B cell (primary cell): ENCODE data around the gene SMARCC2. TPM values are rescaled to one million over a fixed set of nuclear protein-coding genes. Genes with fewer than 3 reads are reported as not detected.

Source experiments
- ATAC-seq: fragments of 200-7000 bp; cut with Tn5 transposase; one replicate; pipeline ENCODE4 v1.10.0; 2021; ENCODE audit warnings: low read depth, mild to moderate bottlenecking, moderate number of reproducible peaks, moderate library complexity
- CTCF ChIA-PET: fragments of 350-600 bp; sonication (Branson Sonifier 250); formaldehyde crosslinking; loops from one replicate; lab custom pipeline; 2021; ENCODE audit warnings: antibody characterized with exemption, inconsistent platforms; lab: Charles Lee
- POLR2A ChIA-PET: fragments of 350-600 bp; sonication (Branson Sonifier 250); formaldehyde crosslinking; loops from one replicate; lab custom pipeline; 2021; ENCODE audit warnings: antibody characterized with exemption; lab: Charles Lee
- DNase-seq: peaks from one replicate; pipeline ENCODE4 v3.0.0; 2013
- H2AFZ ChIP-seq: 2 replicates; pipeline ENCODE4 v1.6.1; 2012; ENCODE audit warnings: mild to moderate bottlenecking, low read depth, low read length; ENCODE audit not compliant: insufficient read depth, poor library complexity, severe bottlenecking
- H3K27ac ChIP-seq, 2 donors: 1 replicate in 1 of 2; 2 replicates in 1 of 2; pipeline ENCODE4 v1.5.1; 2012 to 2013; ENCODE audit warnings: low read length in 2 of 2, mild to moderate bottlenecking in 2 of 2, moderate library complexity in 1 of 2
- H3K27me3 ChIP-seq, 4 experiments: fragments of 200-600 bp in 1 of 4; sonication (generic) in 1 of 4; replicated peaks in 1 of 4; 1 replicate in 2 of 4; 2 replicates in 2 of 4; pipeline versions ENCODE4 v1.6.1 to v1.7.0; 2013 to 2016; ENCODE audit warnings: low read length in 3 of 4, mild to moderate bottlenecking in 2 of 4, mixed read lengths in 1 of 4, moderate library complexity in 1 of 4; ENCODE audit not compliant: insufficient read depth in 4 of 4, control insufficient read depth in 3 of 4; ENCODE audit errors: control extremely low read depth in 1 of 4
- H3K36me3 ChIP-seq, 2 experiments: replicated peaks in 1 of 2; 1 replicate in 1 of 2; 2 replicates in 1 of 2; pipeline versions ENCODE4 v1.6.1 to v1.7.1; 2013; ENCODE audit warnings: low read length in 1 of 2; ENCODE audit not compliant: insufficient read depth in 2 of 2, control insufficient read depth in 1 of 2; ENCODE audit errors: control extremely low read depth in 1 of 2, extremely low read depth in 1 of 2
- H3K4me1 ChIP-seq, 2 donors: fragments of 200-600 bp in 1 of 2; sonication (generic) in 1 of 2; 1 replicate in 1 of 2; 2 replicates in 1 of 2; pipeline versions ENCODE4 v1.5.1 to v1.6.1; 2013 to 2017; ENCODE audit warnings: low read length in 2 of 2; ENCODE audit not compliant: control insufficient read depth in 2 of 2, insufficient read depth in 2 of 2
- H3K4me2 ChIP-seq: replicated peaks from 2 replicates; pipeline ENCODE3; 2012; ENCODE audit warnings: mild to moderate bottlenecking, low read depth, low read length; ENCODE audit not compliant: poor library complexity, severe bottlenecking
- H3K4me3 ChIP-seq, 5 experiments: fragments of 200-600 bp in 1 of 5; sonication (generic) in 1 of 5; 1 replicate in 3 of 5; 2 replicates in 2 of 5; pipeline versions ENCODE4 v1.5.1 to v1.7.0; 2011 to 2016; ENCODE audit warnings: low read length in 4 of 5, mild to moderate bottlenecking in 4 of 5, low read depth in 2 of 5, control low read depth in 1 of 5, moderate library complexity in 1 of 5; ENCODE audit not compliant: insufficient read depth in 1 of 5; ENCODE audit errors: control extremely low read depth in 1 of 5, extremely low read depth in 1 of 5
- H3K79me2 ChIP-seq: fragments of 200-600 bp; sonication (generic); one replicate; pipeline ENCODE4 v1.6.0; 2016; ENCODE audit warnings: low read length; ENCODE audit not compliant: control insufficient read depth, insufficient read depth
- H3K9ac ChIP-seq: fragments of 200-600 bp; sonication (generic); 2 replicates; pipeline ENCODE4 v1.6.1; 2017; ENCODE audit warnings: mild to moderate bottlenecking, low read length, moderate library complexity
- H3K9me3 ChIP-seq, 3 donors: one replicate each; pipeline versions ENCODE4 v1.6.1 to v1.7.1; 2013; ENCODE audit warnings: low read length in 2 of 3; ENCODE audit not compliant: control insufficient read depth in 2 of 3, insufficient read depth in 1 of 3; ENCODE audit errors: control extremely low read depth in 1 of 3
- H4K20me1 ChIP-seq: 2 replicates; pipeline ENCODE4 v1.6.0; 2012; ENCODE audit warnings: mild to moderate bottlenecking, low read length; ENCODE audit not compliant: insufficient read depth, control insufficient read depth, poor library complexity, severe bottlenecking
- H3K27ac Mint-ChIP-seq: one replicate; pipeline ENCODE4 v1.8.0; 2021; ENCODE audit warnings: mixed read lengths
- H3K27me3 Mint-ChIP-seq: one replicate; pipeline ENCODE4 v1.8.0; 2021; ENCODE audit warnings: mixed read lengths
- H3K4me1 Mint-ChIP-seq: one replicate; pipeline ENCODE4 v1.8.0; 2021; ENCODE audit warnings: mixed read lengths
- H3K4me3 Mint-ChIP-seq: one replicate; pipeline ENCODE4 v1.8.0; 2021; ENCODE audit warnings: mixed read lengths
- H3K9me3 Mint-ChIP-seq: one replicate; pipeline ENCODE4 v1.8.0; 2022; ENCODE audit warnings: mixed read lengths; ENCODE audit not compliant: insufficient read depth
- CTCF ChIP-seq: fragments of 200-600 bp; IDR thresholded peaks from one replicate; pipeline ENCODE4 v1.8.0; 2022; ENCODE audit warnings: antibody characterized with exemption, mild to moderate bottlenecking
- EZH2 ChIP-seq: IDR thresholded peaks from 2 replicates; pipeline ENCODE4 v1.6.1; 2012; ENCODE audit warnings: borderline replicate concordance, low read depth, mild to moderate bottlenecking, moderate library complexity, low read length; ENCODE audit not compliant: insufficient read depth, poor library complexity, severe bottlenecking
- WGBS: methylation state at CpG from one replicate; pipeline ENCODE4 v1.1.5; 2013; ENCODE audit warnings: missing lambda C conversion rate; ENCODE audit not compliant: insufficient coverage; 5-methylcytosine and 5-hydroxymethylcytosine counted together
- intact Hi-C: fragments of 100-400 bp; cut with micrococcal nuclease; formaldehyde crosslinking; loops from one replicate; pipeline ENCODE4 v1.10.0; 2022
- polyA plus RNA-seq: library from polyadenylated mRNA; depleted of rRNA; stranded (reverse); fragments of >200 nt; gene quantifications from 2 replicates; pipeline ENCODE4 v1.2.3, GENCODE V29; 2012
- total RNA-seq, 2 donors: library from RNA; stranded (reverse); fragments of 120-200 nt in 1 of 2; gene quantifications; 1 replicate in 1 of 2; 2 replicates in 1 of 2; pipeline versions ENCODE4 v1.2.3 to v1.2.4, GENCODE V29; 2013 to 2022

The SMARCC2 gene
- total and polyA plus RNA-seq, 2 donors (not counting 1 experiment from before 2014, with no cell fraction given), result 70.4 to 198 TPM

- Histone ChIP-seq H3K9ac (peak overlapping the region; percentile 95), H3K4me3 (peak overlapping the region; percentile 64 to 99 (median 97)), H3K79me2 (peaks cover 21% of the 10 kb centered on the region), H3K4me1 (peaks cover 17 to 30% of the 10 kb centered on the region in 2 donors), H3K9me3 (no peaks in the 10 kb centered on the region), H3K4me2 (peak overlapping the region; percentile 85), H3K27me3 (no peaks in the 10 kb centered on the region), H4K20me1 (no peaks in the 10 kb centered on the region), H3K27ac (peak overlapping the region; percentile 94 to 95), H3K36me3 (peaks cover 0 to 39% of the 10 kb centered on the region in 2 experiments), H2AFZ (peak overlapping the region; percentile 83)
- Mint-ChIP-seq H3K27ac (peak overlapping the region; percentile 99), H3K27me3 (no peaks in the 10 kb centered on the region), H3K9me3 (no peaks in the 10 kb centered on the region), H3K4me3 (peak overlapping the region; percentile 99), H3K4me1 (peaks cover 34% of the 10 kb centered on the region)
- ChIA-PET CTCF (interaction anchor here (0.7 to 4.8 kb wide), 5 partner anchors 11 to 177 kb away, joined by 3 to 34 read pairs (median 3); partner anchors contain the start of genes ESYT1, PA2G4 and SMARCC2), POLR2A (interaction anchor here (0.7 to 4.4 kb wide), 4 partner anchors 8 to 74 kb away, joined by 3 to 42 read pairs (median 8); partner anchors contain the start of genes PA2G4 and SMARCC2)
- no peak for DNase-seq
- intact Hi-C loops, result loop anchor here (5.0 kb wide), 5 partner anchors 42 to 1637 kb away; partner anchors contain the start of genes CDK4, DNAJC14, MYL6 and PYM1
- WGBS, result 83% methylated on average over 10 of the region's 10 CpGs
- ATAC-seq, result no peak
- TF ChIP-seq CTCF, result no peak
- no peak for TF ChIP-seq EZH2
Observed at GRCh38 chr12:56115329-56115728, 74.0 kb downstream of the SMARCC2 start.

GRCh38 chr12:56114084-56114483 is 75.2 kb downstream of the SMARCC2 start:
- peaks cover 25% of the 10 kb centered on the region for H3K4me1 Mint-ChIP-seq
- intact Hi-C loops, result no loop called here
- Histone ChIP-seq H3K27ac (no peak overlapping the region), H2AFZ (no peak overlapping the region), H3K9ac (no peak overlapping the region), H3K4me1 (peaks cover 9 to 22% of the 10 kb centered on the region in 2 donors), H3K36me3 (peaks cover 0 to 47% of the 10 kb centered on the region in 2 experiments), H4K20me1 (no peaks in the 10 kb centered on the region), H3K27me3 (no peaks in the 10 kb centered on the region), H3K4me2 (no peak overlapping the region), H3K79me2 (peaks cover 9% of the 10 kb centered on the region), H3K9me3 (no peaks in the 10 kb centered on the region), H3K4me3 (no peak overlapping the region)
- ChIA-PET POLR2A (no interaction called here), CTCF (interaction anchor here (0.7 kb wide), 1 partner anchor 825 kb away, joined by 3 read pairs; no protein-coding TSS in a partner anchor)
- ATAC-seq (no peak), DNase-seq (no peak)
- WGBS, result no CpG with 5 or more reads among the region's 1 CpG
- peak overlapping the region; percentile 45 for H3K4me3 Mint-ChIP-seq
- peak overlapping the region; percentile 61 for H3K27ac Mint-ChIP-seq
- H3K9me3 Mint-ChIP-seq, result no peaks in the 10 kb centered on the region
- no peaks in the 10 kb centered on the region for H3K27me3 Mint-ChIP-seq
- TF ChIP-seq EZH2 (no peak), CTCF (no peak)

Other genes with a start within 250 kb of the SMARCC2 start
- gene PMEL, start 223.4 kb downstream of the SMARCC2 start, total RNA-seq, result 0.32 and 0.90 TPM in 2 replicates
- gene PMEL, start 223.4 kb downstream of the SMARCC2 start, polyA plus RNA-seq, result 0.13 and 0.46 TPM in 2 replicates
- gene CDK2, start 222.7 kb downstream of the SMARCC2 start, total RNA-seq, result 32.7 and 32.8 TPM in 2 replicates
- gene CDK2, start 222.7 kb downstream of the SMARCC2 start, polyA plus RNA-seq, result 10.8 and 21.7 TPM in 2 replicates
- gene RAB5B, start 215.4 kb downstream of the SMARCC2 start, total RNA-seq, result 96.1 and 111 TPM in 2 replicates
- gene RAB5B, start 215.4 kb downstream of the SMARCC2 start, polyA plus RNA-seq, result 34.9 and 42.1 TPM in 2 replicates
- 6.3 and 7.5 TPM in 2 replicates for gene SUOX, start 192.2 kb downstream of the SMARCC2 start, total RNA-seq
- 3.1 and 3.4 TPM in 2 replicates for gene SUOX, start 192.2 kb downstream of the SMARCC2 start, polyA plus RNA-seq
- 7.6 and 8.9 TPM in 2 replicates for gene IKZF4, start 168.4 kb downstream of the SMARCC2 start, total RNA-seq
- 2.3 and 2.4 TPM in 2 replicates for gene IKZF4, start 168.4 kb downstream of the SMARCC2 start, polyA plus RNA-seq
- gene RPS26, start 147.6 kb downstream of the SMARCC2 start, total RNA-seq, result 19.4 and 21.0 TPM in 2 replicates
- gene RPS26, start 147.6 kb downstream of the SMARCC2 start, polyA plus RNA-seq, result 549 and 2,188 TPM in 2 replicates
- not detected in 2 replicates for gene ERBB3, start 109.3 kb downstream of the SMARCC2 start, total RNA-seq
- 0.06 and 0.10 TPM in 2 replicates for gene ERBB3, start 109.3 kb downstream of the SMARCC2 start, polyA plus RNA-seq
- 77.3 and 84.6 TPM in 2 replicates for gene PA2G4, start 84.9 kb downstream of the SMARCC2 start, total RNA-seq
- gene PA2G4, start 84.9 kb downstream of the SMARCC2 start, polyA plus RNA-seq, result 53.4 and 56.7 TPM in 2 replicates
- gene RPL41, start 72.8 kb downstream of the SMARCC2 start, total RNA-seq, result 4,341 and 4,738 TPM in 2 replicates
- 8,499 and 10,371 TPM in 2 replicates for gene RPL41, start 72.8 kb downstream of the SMARCC2 start, polyA plus RNA-seq
- gene ZC3H10, start 71.2 kb downstream of the SMARCC2 start, total RNA-seq, result 21.7 and 25.5 TPM in 2 replicates
- 3.3 and 4.7 TPM in 2 replicates for gene ZC3H10, start 71.2 kb downstream of the SMARCC2 start, polyA plus RNA-seq
- 151 and 154 TPM in 2 replicates for gene ESYT1, start 61.2 kb downstream of the SMARCC2 start, total RNA-seq
- gene ESYT1, start 61.2 kb downstream of the SMARCC2 start, polyA plus RNA-seq, result 132 and 162 TPM in 2 replicates
- gene MYL6B, start 36.9 kb downstream of the SMARCC2 start, total RNA-seq, result 23.7 and 25.7 TPM in 2 replicates
- 18.7 and 27.8 TPM in 2 replicates for gene MYL6B, start 36.9 kb downstream of the SMARCC2 start, polyA plus RNA-seq
- 645 and 675 TPM in 2 replicates for gene MYL6, start 31.1 kb downstream of the SMARCC2 start, total RNA-seq
- gene MYL6, start 31.1 kb downstream of the SMARCC2 start, polyA plus RNA-seq, result 711 and 892 TPM in 2 replicates
- 129 and 134 TPM in 2 replicates for gene RNF41, start 32.4 kb upstream of the SMARCC2 start, total RNA-seq
- gene RNF41, start 32.4 kb upstream of the SMARCC2 start, polyA plus RNA-seq, result 107 and 113 TPM in 2 replicates
- 12.4 and 14.9 TPM in 2 replicates for gene NABP2, start 34.9 kb upstream of the SMARCC2 start, total RNA-seq
- gene NABP2, start 34.9 kb upstream of the SMARCC2 start, polyA plus RNA-seq, result 13.1 and 16.1 TPM in 2 replicates
- 0.41 and 0.69 TPM in 2 replicates for gene SLC39A5, start 40.6 kb upstream of the SMARCC2 start, total RNA-seq
- 0.92 and 0.97 TPM in 2 replicates for gene SLC39A5, start 40.6 kb upstream of the SMARCC2 start, polyA plus RNA-seq
- gene ANKRD52, start 68.9 kb upstream of the SMARCC2 start, total RNA-seq, result 46.5 and 54.6 TPM in 2 replicates
- gene ANKRD52, start 68.9 kb upstream of the SMARCC2 start, polyA plus RNA-seq, result 16.3 and 17.9 TPM in 2 replicates
- 73.5 and 76.3 TPM in 2 replicates for gene COQ10A, start 77.5 kb upstream of the SMARCC2 start, total RNA-seq
- 73.6 and 84.5 TPM in 2 replicates for gene COQ10A, start 77.5 kb upstream of the SMARCC2 start, polyA plus RNA-seq
- gene CS, start 110.8 kb upstream of the SMARCC2 start, total RNA-seq, result 151 and 154 TPM in 2 replicates
- gene CS, start 110.8 kb upstream of the SMARCC2 start, polyA plus RNA-seq, result 114 and 157 TPM in 2 replicates
- gene CNPY2, start 126.5 kb upstream of the SMARCC2 start, total RNA-seq, result 89.0 and 91.2 TPM in 2 replicates
- 52.9 and 61.9 TPM in 2 replicates for gene CNPY2, start 126.5 kb upstream of the SMARCC2 start, polyA plus RNA-seq
- 216 and 230 TPM in 2 replicates for gene PAN2, start 144.5 kb upstream of the SMARCC2 start, total RNA-seq
- gene PAN2, start 144.5 kb upstream of the SMARCC2 start, polyA plus RNA-seq, result 211 and 266 TPM in 2 replicates
- gene IL23A, start 149.4 kb upstream of the SMARCC2 start, total RNA-seq, result 18.5 and 20.5 TPM in 2 replicates
- gene IL23A, start 149.4 kb upstream of the SMARCC2 start, polyA plus RNA-seq, result 24.9 and 32.6 TPM in 2 replicates
- gene STAT2, start 170.6 kb upstream of the SMARCC2 start, total RNA-seq, result 298 and 309 TPM in 2 replicates
- 252 and 261 TPM in 2 replicates for gene STAT2, start 170.6 kb upstream of the SMARCC2 start, polyA plus RNA-seq
- not detected in 2 replicates for gene APOF, start 173.4 kb upstream of the SMARCC2 start, total RNA-seq
- not detected in 2 replicates for gene APOF, start 173.4 kb upstream of the SMARCC2 start, polyA plus RNA-seq